Transverse colon (tissue), 4 donors: ENCODE measurements around the gene TNS3. TPM values are rescaled to one million over a fixed set of nuclear protein-coding genes. Genes with fewer than 3 reads are reported as not detected.
A peak's percentile ranks its signal among the peaks of the same experiment; 100 is the strongest.

ENCODE experiments used
- DNase-seq: peaks from one replicate; pipeline ENCODE4 v3.0.0-alpha.2; 2019
- H3K27ac ChIP-seq, 4 donors: fragments of 200-600 bp; sonication (generic); 2 replicates each; pipeline ENCODE4 v1.5.1; 2016 to 2018; ENCODE audit warnings: inconsistent platforms in 4 of 4
- H3K27me3 ChIP-seq: fragments of 200-600 bp; sonication (generic); 2 replicates; pipeline ENCODE4 v1.5.1; 2017; ENCODE audit warnings: inconsistent platforms
- H3K36me3 ChIP-seq, 4 donors: fragments of 200-600 bp; sonication (generic); 2 replicates each; pipeline ENCODE4 v1.5.1; 2017 to 2019; ENCODE audit warnings: inconsistent platforms in 4 of 4
- H3K4me1 ChIP-seq, 4 donors: fragments of 200-600 bp; sonication (generic); 2 replicates each; pipeline ENCODE4 v1.5.1; 2017 to 2020; ENCODE audit warnings: inconsistent platforms in 4 of 4
- H3K4me3 ChIP-seq, 4 donors: fragments of 200-600 bp; sonication (generic); 1 replicate in 1 of 4; 2 replicates in 3 of 4; pipeline versions ENCODE4 v1.5.1 to v1.6.1; 2017 to 2019; ENCODE audit warnings: inconsistent platforms in 4 of 4
- H3K9me3 ChIP-seq, 2 donors: fragments of 200-600 bp; sonication (generic); 2 replicates each; pipeline ENCODE4 v1.5.1; 2017 to 2019; ENCODE audit warnings: inconsistent platforms in 2 of 2
- CTCF ChIP-seq, 5 experiments: fragments of 200-600 bp in 3 of 5; fragments of 450-650 bp in 2 of 5; sonication (generic) in 3 of 5; IDR thresholded peaks; 1 replicate in 2 of 5; 2 replicates in 3 of 5; pipeline ENCODE4 v1.5.1; 2016 to 2017; ENCODE audit warnings: antibody characterized with exemption in 5 of 5, inconsistent platforms in 3 of 5, mild to moderate bottlenecking in 2 of 5, moderate library complexity in 1 of 5
- EP300 ChIP-seq: sonication (generic); formaldehyde crosslinking; IDR thresholded peaks from one replicate; pipeline ENCODE4 v1.6.1; 2017; ENCODE audit warnings: antibody characterized with exemption, low read depth
- POLR2A ChIP-seq: fragments of 450-650 bp; IDR thresholded peaks from one replicate; pipeline ENCODE4 v1.6.1; 2016; ENCODE audit warnings: antibody characterized with exemption, mild to moderate bottlenecking, moderate library complexity
- POLR2AphosphoS5 ChIP-seq, 3 donors: sonication (generic); formaldehyde crosslinking; IDR thresholded peaks; one replicate each; pipeline ENCODE4 v1.6.1; 2016; ENCODE audit warnings: antibody characterized with exemption in 3 of 3
- WGBS, 2 donors: methylation state at CpG; one replicate each; pipeline ENCODE4 v1.1.5; 2018; ENCODE audit warnings: low coverage in 1 of 2; 5-methylcytosine and 5-hydroxymethylcytosine counted together
- in situ Hi-C, 4 donors: fragments of 200-750 bp; cut with MboI; loops; one replicate each; pipeline versions ENCODE4 v1.15.0 to v1.15.1; 2017; ENCODE audit warnings: low sequenced_read_pairs in 3 of 4, low pct_ligation_motif_present in 1 of 4, low pct_unique_long_range_greater_than_20kb in 1 of 4
- intact Hi-C: fragments of 100-400 bp; cut with DNase I; formaldehyde crosslinking; loops from one replicate; pipeline ENCODE4 v1.15.1; 2023; ENCODE audit warnings: low total_unique reads
- total RNA-seq, 4 donors: library from RNA; depleted of rRNA; stranded (reverse); fragments of >200 nt; gene quantifications; one replicate each; pipeline ENCODE4 v1.1.0, GENCODE V29; 2016

TNS3 gene
- total RNA-seq, 4 donors from 2014 or later, result 58.5 to 104 (median 72.7) TPM

GRCh38 chr7:47253650-47254080, 328.2 kb downstream of the TNS3 start:
- in situ Hi-C loops (loop anchor here in 1 of 4 donors (25.0 kb wide), 1 partner anchor 184 kb away; no protein-coding TSS in a partner anchor), intact Hi-C loops (no loop called here)
- H3K27ac ChIP-seq, result peak overlapping the region; percentile 85 to 87 (median 86)
- TF ChIP-seq POLR2A, result no peak
- TF ChIP-seq POLR2AphosphoS5 (IDR thresholded peaks at IDR 0.05), result peak in 1 of 3 donors; percentile 15
- WGBS, 2 donors, result 8% methylated on average over 14 of the region's 14 CpGs; no CpG with 5 or more reads in 1 of the 2 donors
- peak overlapping the region; percentile 39 to 62 (median 52) for H3K4me3 ChIP-seq
- H3K4me1 ChIP-seq, result peaks cover 5 to 22% (median 12%) of the 10 kb centered on the region in 4 donors
- H3K27me3 ChIP-seq, result no peaks in the 10 kb centered on the region
- no peaks in the 10 kb centered on the region for H3K9me3 ChIP-seq
- H3K36me3 ChIP-seq, result no peaks in the 10 kb centered on the region
- DNase-seq, result peak; percentile 28

- Histone ChIP-seq H3K4me1 (peaks cover 5 to 19% (median 11%) of the 10 kb centered on the region in 4 donors), H3K36me3 (no peaks in the 10 kb centered on the region), H3K9me3 (no peaks in the 10 kb centered on the region), H3K27me3 (no peaks in the 10 kb centered on the region), H3K27ac (no peak overlapping the region), H3K4me3 (no peak overlapping the region)
- 87 to 100% methylated on average over 1 to 5 of the region's 5 CpGs for WGBS, 2 donors
- DNase-seq, result no peak
- TF ChIP-seq POLR2A (no peak), POLR2AphosphoS5 (IDR thresholded peaks at IDR 0.05) (no peak)
- intact Hi-C loops (no loop called here), in situ Hi-C loops (loop anchor here in 1 of 4 donors (25.0 kb wide), 1 partner anchor 185 kb away; no protein-coding TSS in a partner anchor)
Observed at GRCh38 chr7:47252675-47253074, 329.2 kb downstream of the TNS3 start.

DNA sequence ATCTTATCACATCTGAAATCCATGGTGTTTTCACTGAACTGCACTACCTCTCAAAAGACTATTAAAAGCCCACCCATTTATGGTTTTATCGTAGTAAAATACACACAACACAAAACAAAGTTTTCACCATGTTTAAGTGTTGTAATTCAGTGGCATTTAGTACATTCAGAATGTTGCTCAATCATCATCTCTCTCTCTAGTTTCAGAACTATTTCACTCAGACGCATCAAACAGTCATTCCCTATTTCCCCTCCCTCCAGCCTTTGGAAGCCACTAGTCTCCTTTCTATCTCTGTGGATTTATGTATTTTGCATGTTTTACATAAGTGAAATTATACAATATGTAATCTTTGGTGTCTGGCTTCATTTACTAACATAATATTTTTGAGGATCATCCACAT, 332.6 kb downstream of the TNS3 start:
- intact Hi-C loops, result no loop called here

DNA sequence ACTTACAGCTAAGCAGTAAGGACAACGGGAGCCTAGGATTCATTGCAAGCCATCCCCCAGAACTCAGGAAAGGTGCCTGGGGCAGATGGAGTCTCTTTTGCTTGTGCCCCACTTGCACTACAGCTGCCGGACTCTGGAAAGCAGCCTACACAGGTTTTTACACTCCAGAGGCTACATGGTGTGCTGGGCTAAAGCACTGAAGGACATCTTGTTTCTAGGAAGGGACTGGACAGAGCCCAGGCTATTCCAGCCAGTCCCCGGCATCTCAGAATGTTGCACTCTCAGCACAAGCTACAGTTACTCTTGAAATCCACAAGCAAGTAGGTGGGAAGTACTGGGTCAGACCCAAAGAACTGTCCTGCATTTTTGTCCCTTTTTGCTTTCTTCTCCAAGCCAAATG, 333.1 kb downstream of the TNS3 start:
- Histone ChIP-seq H3K27ac (no peak overlapping the region), H3K9me3 (no peaks in the 10 kb centered on the region), H3K4me3 (no peak overlapping the region), H3K36me3 (no peaks in the 10 kb centered on the region), H3K4me1 (peaks cover 3 to 6% (median 5%) of the 10 kb centered on the region in 4 donors), H3K27me3 (no peaks in the 10 kb centered on the region)
- DNase-seq, result no peak
- no peak for TF ChIP-seq POLR2AphosphoS5 (IDR thresholded peaks at IDR 0.05)
- TF ChIP-seq POLR2A, result no peak
- TF ChIP-seq EP300, result no peak
- no peak for TF ChIP-seq CTCF (IDR thresholded peaks at IDR 0.05)
- intact Hi-C loops (no loop called here), in situ Hi-C loops (loop anchor here in 1 of 4 donors (10.0 kb wide), 1 partner anchor 54 kb away; no protein-coding TSS in a partner anchor)
- 89% methylated on average over 3 of the region's 3 CpGs; no CpG with 5 or more reads in 1 of the 2 donors for WGBS, 2 donors

More for the DNA sequence above, 332.6 kb downstream of the TNS3 start:
- 83 to 86% methylated on average over 2 of the region's 2 CpGs for WGBS, 2 donors
- H3K27me3 ChIP-seq, result no peaks in the 10 kb centered on the region
- no peaks in the 10 kb centered on the region for H3K9me3 ChIP-seq
- no peak for TF ChIP-seq EP300
- no peak for TF ChIP-seq POLR2A
- TF ChIP-seq CTCF (IDR thresholded peaks at IDR 0.05), result no peak
- no peak for TF ChIP-seq POLR2AphosphoS5 (IDR thresholded peaks at IDR 0.05)
- in situ Hi-C loops, result loop anchor here in 1 of 4 donors (10.0 kb wide), 1 partner anchor 55 kb away; no protein-coding TSS in a partner anchor
- peaks cover 3 to 10% (median 7%) of the 10 kb centered on the region in 4 donors for H3K4me1 ChIP-seq
- H3K4me3 ChIP-seq, result no peak overlapping the region
- no peaks in the 10 kb centered on the region for H3K36me3 ChIP-seq
- DNase-seq, result no peak
- H3K27ac ChIP-seq, result no peak overlapping the region

DNA sequence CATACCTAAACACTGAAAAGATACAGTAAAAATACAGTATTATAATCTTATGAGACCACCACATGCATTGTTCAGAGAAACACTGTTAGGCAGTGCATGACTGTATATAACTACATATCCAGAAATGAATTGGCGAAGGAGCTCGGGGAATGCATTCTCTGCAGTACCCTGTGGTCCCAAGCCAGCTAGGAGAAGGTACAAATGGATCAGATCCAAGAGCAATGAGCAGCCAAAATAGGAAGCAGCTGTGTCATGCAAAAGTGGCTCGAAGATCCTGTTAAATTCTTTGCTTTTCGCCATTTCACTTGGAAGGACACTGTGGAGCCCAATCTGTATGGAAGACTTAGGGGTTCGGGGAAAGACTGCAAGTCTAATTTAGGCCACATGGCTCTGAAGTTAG, 334.8 kb downstream of the TNS3 start:
- 72 to 75% methylated on average over 4 to 5 of the region's 5 CpGs for WGBS, 2 donors
- Histone ChIP-seq H3K36me3 (no peaks in the 10 kb centered on the region), H3K4me3 (no peak overlapping the region), H3K27ac (no peak overlapping the region), H3K9me3 (no peaks in the 10 kb centered on the region), H3K4me1 (no peaks in the 10 kb centered on the region), H3K27me3 (no peaks in the 10 kb centered on the region)
- in situ Hi-C loops, result loop anchor here in 1 of 4 donors (10.0 kb wide), 1 partner anchor 52 kb away; no protein-coding TSS in a partner anchor
- intact Hi-C loops, result no loop called here
- no peak for DNase-seq
- TF ChIP-seq EP300, result no peak
- no peak for TF ChIP-seq POLR2A
- TF ChIP-seq POLR2AphosphoS5 (IDR thresholded peaks at IDR 0.05), result no peak
- no peak for TF ChIP-seq CTCF (IDR thresholded peaks at IDR 0.05)
